ENCODE results near the gene CCDC12. TPM values are rescaled to one million over a fixed set of nuclear protein-coding genes. Genes with fewer than 3 reads are reported as not detected.

Gene CCDC12
- total RNA-seq, 1 experiment from 2014 or later, result 44.2 TPM

DNA sequence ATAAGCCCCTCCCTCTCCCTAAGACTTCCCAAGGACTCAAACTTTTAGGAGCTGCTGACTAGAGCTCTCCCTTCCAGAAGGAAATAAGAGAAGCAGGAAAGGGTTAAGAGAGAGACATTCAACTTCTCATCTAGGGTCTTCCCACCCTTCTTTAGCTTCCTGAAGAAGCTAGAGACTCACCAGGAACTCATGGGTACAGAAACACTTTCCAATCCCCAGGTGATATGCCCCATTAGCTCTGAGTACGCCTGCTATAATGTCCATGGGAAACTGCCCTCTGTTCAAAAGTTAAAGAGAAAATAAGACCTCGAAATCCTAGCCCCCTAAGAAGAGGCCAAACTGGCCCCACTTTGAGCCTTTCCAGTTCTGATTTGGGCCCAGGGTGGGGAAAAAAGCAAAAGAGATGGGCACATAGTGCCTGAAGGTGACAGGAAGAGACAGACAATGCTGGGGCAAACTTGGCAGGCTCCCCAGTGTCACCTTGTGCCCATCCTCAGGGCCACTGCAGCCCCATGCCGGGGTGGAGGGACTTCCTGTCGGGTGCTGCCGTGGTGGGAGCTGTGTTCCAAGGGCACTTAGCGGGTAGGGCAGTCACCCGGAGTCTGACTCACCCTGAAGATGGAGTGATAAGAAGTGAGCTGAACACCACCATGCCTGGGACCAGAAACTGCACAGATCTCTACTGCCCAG is 29.5 kb downstream of the CCDC12 start:
- H3K79me2 ChIP-seq (ENCODE audit: low read length), result peaks cover 98% of the 10 kb centered on the region
- peaks cover 52% of the 10 kb centered on the region for H3K4me1 ChIP-seq (ENCODE audit: insufficient read depth, low read length)
- no peaks in the 10 kb centered on the region for H3K9me2 ChIP-seq (replicated peaks; ENCODE audit: low read length)
- H3K4me3 ChIP-seq (ENCODE audit: low read length), result no peak overlapping the region
- H2AFZ ChIP-seq (ENCODE audit: low read length), result no peak overlapping the region
- no peak overlapping the region for H3K9ac ChIP-seq (ENCODE audit: low read length)
- POLR2A ChIA-PET (ENCODE audit: unreplicated experiment), result interaction anchor here (0.6 kb wide), 1 partner anchor 35 kb away, joined by 4 read pairs; no protein-coding TSS in a partner anchor
- H4K20me1 ChIP-seq (ENCODE audit: low read length), result peaks cover 88% of the 10 kb centered on the region
- H3K9me3 ChIP-seq (ENCODE audit: low read length), result no peaks in the 10 kb centered on the region
- intact Hi-C loops (cut with micrococcal nuclease), result no loop called here
- H3K27ac ChIP-seq (ENCODE audit: low read length), result peak overlapping the region; percentile 4
- BruUV-seq (replicated peaks), result no TSS peak
- H3F3A ChIP-seq (ENCODE audit: low read length, unreplicated experiment), result no peaks in the 10 kb centered on the region
- H3K27me3 ChIP-seq (ENCODE audit: low read length), result no peaks in the 10 kb centered on the region
- H3K4me2 ChIP-seq (ENCODE audit: low read length), result peak overlapping the region; percentile 14; the same call in 1 of the 2 replicates
- peak; percentile 54 for DNase-seq
- peaks cover 29% of the 10 kb centered on the region for H3K36me3 ChIP-seq (ENCODE audit: low read depth, low read length)
- TF ChIP-seq EZH2 (IDR thresholded peaks at IDR 0.05; ENCODE audit: low read length, unreplicated experiment) (no peak), EZH2phosphoT487 (IDR thresholded peaks at IDR 0.05; ENCODE audit: borderline replicate concordance, low read length) (no peak)
- TF ChIP-seq, protein P1, sequence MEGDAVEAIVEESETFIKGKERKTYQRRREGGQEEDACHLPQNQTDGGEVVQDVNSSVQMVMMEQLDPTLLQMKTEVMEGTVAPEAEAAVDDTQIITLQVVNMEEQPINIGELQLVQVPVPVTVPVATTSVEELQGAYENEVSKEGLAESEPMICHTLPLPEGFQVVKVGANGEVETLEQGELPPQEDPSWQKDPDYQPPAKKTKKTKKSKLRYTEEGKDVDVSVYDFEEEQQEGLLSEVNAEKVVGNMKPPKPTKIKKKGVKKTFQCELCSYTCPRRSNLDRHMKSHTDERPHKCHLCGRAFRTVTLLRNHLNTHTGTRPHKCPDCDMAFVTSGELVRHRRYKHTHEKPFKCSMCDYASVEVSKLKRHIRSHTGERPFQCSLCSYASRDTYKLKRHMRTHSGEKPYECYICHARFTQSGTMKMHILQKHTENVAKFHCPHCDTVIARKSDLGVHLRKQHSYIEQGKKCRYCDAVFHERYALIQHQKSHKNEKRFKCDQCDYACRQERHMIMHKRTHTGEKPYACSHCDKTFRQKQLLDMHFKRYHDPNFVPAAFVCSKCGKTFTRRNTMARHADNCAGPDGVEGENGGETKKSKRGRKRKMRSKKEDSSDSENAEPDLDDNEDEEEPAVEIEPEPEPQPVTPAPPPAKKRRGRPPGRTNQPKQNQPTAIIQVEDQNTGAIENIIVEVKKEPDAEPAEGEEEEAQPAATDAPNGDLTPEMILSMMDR (conservative IDR thresholded peaks at IDR 0.05; ENCODE audit: low read depth, low read length), result no peak
- ATAC-seq, result peak; percentile 60
- CTCF ChIA-PET, result interaction anchor here (0.7 kb wide), 1 partner anchor 24 kb away, joined by 3 read pairs; no protein-coding TSS in a partner anchor

DNA sequence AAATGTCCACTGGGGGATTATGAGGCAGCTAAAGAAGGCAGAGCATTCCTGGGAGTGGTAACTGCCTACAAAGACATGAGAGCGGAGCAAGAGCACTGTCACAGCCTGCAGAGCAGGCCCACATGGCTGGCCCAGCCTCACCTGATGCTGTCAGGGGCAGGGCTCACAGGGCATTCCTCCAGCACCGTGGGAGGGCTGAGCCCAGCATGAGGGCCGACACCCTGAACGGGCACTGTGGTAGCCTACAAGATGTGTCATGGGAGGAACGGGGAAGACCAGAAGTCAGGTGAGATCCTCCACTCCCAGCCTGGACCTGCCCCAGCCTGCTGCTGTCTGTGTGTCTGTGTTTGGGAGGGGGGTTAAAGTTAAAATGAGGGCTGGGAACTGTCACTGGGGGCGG is 30.1 kb downstream of the CCDC12 start:
- Histone ChIP-seq H3F3A (ENCODE audit: low read length, unreplicated experiment) (no peaks in the 10 kb centered on the region), H3K4me3 (ENCODE audit: low read length) (no peak overlapping the region), H3K79me2 (ENCODE audit: low read length) (peaks cover 100% of the 10 kb centered on the region), H3K27ac (ENCODE audit: low read length) (peak overlapping the region; percentile 4), H3K9me2 (replicated peaks; ENCODE audit: low read length) (no peaks in the 10 kb centered on the region), H3K9ac (ENCODE audit: low read length) (no peak overlapping the region), H3K4me1 (ENCODE audit: insufficient read depth, low read length) (peaks cover 52% of the 10 kb centered on the region), H3K4me2 (ENCODE audit: low read length) (no peak overlapping the region), H4K20me1 (ENCODE audit: low read length) (peaks cover 90% of the 10 kb centered on the region), H3K36me3 (ENCODE audit: low read depth, low read length) (peaks cover 32% of the 10 kb centered on the region), H3K9me3 (ENCODE audit: low read length) (no peaks in the 10 kb centered on the region), H3K27me3 (ENCODE audit: low read length) (no peaks in the 10 kb centered on the region), H2AFZ (ENCODE audit: low read length) (no peak overlapping the region)
- ATAC-seq (peak; percentile 6; the same call in 1 of the 2 replicates), DNase-seq (peak; percentile 6)
- intact Hi-C loops (cut with micrococcal nuclease), result no loop called here
- CTCF ChIA-PET, result interaction anchor here (0.7 kb wide), 1 partner anchor 23 kb away, joined by 3 read pairs; no protein-coding TSS in a partner anchor
- BruUV-seq (replicated peaks), result no TSS peak
- no peak for TF ChIP-seq EZH2 (IDR thresholded peaks at IDR 0.05; ENCODE audit: low read length, unreplicated experiment)
- no peak for TF ChIP-seq EZH2phosphoT487 (IDR thresholded peaks at IDR 0.05; ENCODE audit: borderline replicate concordance, low read length)
- TF ChIP-seq, protein P1 (conservative IDR thresholded peaks at IDR 0.05; ENCODE audit: low read depth, low read length), result no peak
- POLR2A ChIA-PET (ENCODE audit: unreplicated experiment), result no interaction called here

DNA sequence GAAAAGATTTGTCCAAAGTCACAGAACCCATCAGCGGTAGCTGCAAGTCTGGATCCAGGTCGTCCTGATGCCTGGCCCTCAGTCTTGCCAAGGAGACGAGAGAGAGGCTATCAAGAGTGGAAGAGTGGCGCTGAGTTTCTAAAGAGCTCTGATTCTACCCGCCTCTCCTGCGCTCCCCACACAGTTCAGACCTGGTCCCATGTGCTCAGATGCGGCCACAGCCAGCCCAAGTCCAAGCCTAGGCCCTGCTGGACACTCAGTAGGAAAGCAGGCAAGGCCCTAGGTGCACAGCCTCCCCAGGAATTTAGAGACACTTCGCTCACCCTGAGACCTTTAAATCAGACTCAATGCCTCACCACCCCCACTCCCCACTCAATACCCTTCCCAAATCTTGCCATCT is 32.4 kb downstream of the CCDC12 start:
- no peak overlapping the region for H3K9ac ChIP-seq (ENCODE audit: low read length)
- no TSS peak for BruUV-seq (replicated peaks)
- DNase-seq, result no peak

More for the DNA sequence above, 32.4 kb downstream of the CCDC12 start:
- no peaks in the 10 kb centered on the region for H3K27me3 ChIP-seq (ENCODE audit: low read length)
- ChIA-PET POLR2A (ENCODE audit: unreplicated experiment) (no interaction called here), CTCF (interaction anchor here (0.9 kb wide), 1 partner anchor 8 kb away, joined by 4 read pairs; no protein-coding TSS in a partner anchor)
- no peak overlapping the region for H2AFZ ChIP-seq (ENCODE audit: low read length)
- H3K9me3 ChIP-seq (ENCODE audit: low read length), result no peaks in the 10 kb centered on the region
- no peaks in the 10 kb centered on the region for H3F3A ChIP-seq (ENCODE audit: low read length, unreplicated experiment)
- H4K20me1 ChIP-seq (ENCODE audit: low read length), result peaks cover 75% of the 10 kb centered on the region
- peaks cover 52% of the 10 kb centered on the region for H3K4me1 ChIP-seq (ENCODE audit: insufficient read depth, low read length)
- peaks cover 99% of the 10 kb centered on the region for H3K79me2 ChIP-seq (ENCODE audit: low read length)
- H3K9me2 ChIP-seq (replicated peaks; ENCODE audit: low read length), result no peaks in the 10 kb centered on the region
- H3K4me2 ChIP-seq (ENCODE audit: low read length), result peak overlapping the region; percentile 35; the same call in 1 of the 2 replicates
- no peak for TF ChIP-seq EZH2phosphoT487 (IDR thresholded peaks at IDR 0.05; ENCODE audit: borderline replicate concordance, low read length)
- no peak for TF ChIP-seq EZH2 (IDR thresholded peaks at IDR 0.05; ENCODE audit: low read length, unreplicated experiment)
- TF ChIP-seq, protein P1 (conservative IDR thresholded peaks at IDR 0.05; ENCODE audit: low read depth, low read length), result no peak
- peaks cover 45% of the 10 kb centered on the region for H3K36me3 ChIP-seq (ENCODE audit: low read depth, low read length)
- intact Hi-C loops (cut with micrococcal nuclease), result no loop called here
- H3K4me3 ChIP-seq (ENCODE audit: low read length), result no peak overlapping the region
- peak overlapping the region; percentile 42 for H3K27ac ChIP-seq (ENCODE audit: low read length)
- peak; percentile 35 for ATAC-seq
